ENCODE results near the gene MAP3K4.

The MAP3K4 gene

GRCh38 chr6:161152527-161152862 lies 160.9 kb downstream of the MAP3K4 start:
- no peak for TF ChIP-seq ZFX (IDR thresholded peaks at IDR 0.05)
- no peak for TF ChIP-seq CTCF (conservative IDR thresholded peaks at IDR 0.05)
- no peak overlapping the region for H3K27ac ChIP-seq

DNA sequence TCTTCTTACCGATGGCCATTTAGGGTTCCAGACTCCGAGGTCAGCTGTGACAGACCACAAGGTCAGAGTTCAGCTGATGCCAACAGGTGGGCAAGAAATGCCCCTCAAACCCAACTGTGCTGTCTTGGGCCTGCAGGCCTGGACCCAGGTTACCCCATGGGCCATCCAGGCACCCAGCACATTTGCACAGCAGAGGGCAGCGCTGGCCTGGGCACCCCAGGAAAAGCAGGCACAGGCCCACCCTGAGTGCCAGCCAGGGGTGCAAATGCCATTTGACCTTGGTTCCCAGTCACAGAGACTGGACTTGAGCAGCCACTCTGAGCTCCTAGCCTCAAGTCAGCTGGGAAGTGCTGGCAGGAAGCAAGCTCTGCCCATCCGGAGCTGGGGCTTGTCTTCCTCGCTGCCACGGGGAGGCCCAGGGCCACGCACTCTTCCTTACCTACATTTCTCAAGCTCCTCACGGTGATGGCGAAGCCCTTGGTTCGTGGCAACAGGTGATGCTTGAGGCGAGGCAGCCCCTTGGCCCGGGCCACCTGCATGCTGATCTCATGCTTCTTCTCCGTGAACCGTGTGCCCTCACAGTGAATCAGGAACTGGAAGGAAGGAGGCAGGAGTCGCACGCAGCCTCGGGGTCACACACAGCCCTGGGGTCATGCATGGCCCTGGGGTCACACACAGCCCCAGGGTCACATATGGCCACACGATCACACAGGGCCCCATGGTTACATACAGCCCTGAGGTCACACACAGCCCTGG lies 161.5 kb downstream of the MAP3K4 start:
- H3K27ac ChIP-seq = no peak overlapping the region
- TF ChIP-seq CTCF (conservative IDR thresholded peaks at IDR 0.05) (no peak; the same call in 1 of the 2 replicates), ZFX (IDR thresholded peaks at IDR 0.05) (no peak)

GRCh38 chr6:161153725-161154124 lies 162.2 kb downstream of the MAP3K4 start:
- no peak overlapping the region for H3K27ac ChIP-seq
- TF ChIP-seq CTCF (conservative IDR thresholded peaks at IDR 0.05) (no peak), ZFX (IDR thresholded peaks at IDR 0.05) (no peak)

GRCh38 chr6:161154796-161155335 lies 163.3 kb downstream of the MAP3K4 start:
- TF ChIP-seq ZFX (IDR thresholded peaks at IDR 0.05) (no peak), CTCF (conservative IDR thresholded peaks at IDR 0.05) (no peak)
- H3K27ac ChIP-seq = no peak overlapping the region

GRCh38 chr6:161161121-161161520 lies 169.6 kb downstream of the MAP3K4 start:
- no peak for TF ChIP-seq CTCF (conservative IDR thresholded peaks at IDR 0.05)
- TF ChIP-seq ZFX (IDR thresholded peaks at IDR 0.05) = no peak
- no peak overlapping the region for H3K27ac ChIP-seq

- H3K27ac ChIP-seq = peak overlapping the region; percentile 18; the same call in 1 of the 2 replicates
- TF ChIP-seq ZFX (IDR thresholded peaks at IDR 0.05) (no peak), CTCF (conservative IDR thresholded peaks at IDR 0.05) (no peak)
Measured at GRCh38 chr6:161161889-161162624, 170.5 kb downstream of the MAP3K4 start.

- TF ChIP-seq ZFX (IDR thresholded peaks at IDR 0.05) (no peak), CTCF (conservative IDR thresholded peaks at IDR 0.05) (no peak)
- H3K27ac ChIP-seq = peak overlapping the region; percentile 18; the same call in 1 of the 2 replicates
Measured at GRCh38 chr6:161162722-161163121, 171.2 kb downstream of the MAP3K4 start.
